IPS-18c (cell line): ENCODE data around the gene LCMT1.
A peak's percentile ranks its signal among the peaks of the same experiment; 100 is the strongest.

Experiments
- H3K4me3 ChIP-seq: 2 replicates; pipeline ENCODE4 v1.7.0; 2013; ENCODE audit warnings: low read depth, mild to moderate bottlenecking, low read length, moderate library complexity; ENCODE audit not compliant: insufficient read depth
- H3K9me3 ChIP-seq: one replicate; pipeline ENCODE4 v1.6.1; 2013; ENCODE audit warnings: mild to moderate bottlenecking, low read length, moderate library complexity; ENCODE audit not compliant: control insufficient read depth, insufficient read depth

LCMT1 gene

GRCh38 chr16:25089351-25089750 is 22.2 kb upstream of the LCMT1 start:
- H3K9me3 ChIP-seq: no peaks in the 10 kb centered on the region
- H3K4me3 ChIP-seq: no peak overlapping the region

GRCh38 chr16:25092441-25092840 is 19.1 kb upstream of the LCMT1 start:
- Histone ChIP-seq H3K9me3 (no peaks in the 10 kb centered on the region), H3K4me3 (no peak overlapping the region)

- no peaks in the 10 kb centered on the region for H3K9me3 ChIP-seq
- no peak overlapping the region for H3K4me3 ChIP-seq
These were observed 18.1 kb upstream of the LCMT1 start for GRCh38 chr16:25093208-25094061.

DNA sequence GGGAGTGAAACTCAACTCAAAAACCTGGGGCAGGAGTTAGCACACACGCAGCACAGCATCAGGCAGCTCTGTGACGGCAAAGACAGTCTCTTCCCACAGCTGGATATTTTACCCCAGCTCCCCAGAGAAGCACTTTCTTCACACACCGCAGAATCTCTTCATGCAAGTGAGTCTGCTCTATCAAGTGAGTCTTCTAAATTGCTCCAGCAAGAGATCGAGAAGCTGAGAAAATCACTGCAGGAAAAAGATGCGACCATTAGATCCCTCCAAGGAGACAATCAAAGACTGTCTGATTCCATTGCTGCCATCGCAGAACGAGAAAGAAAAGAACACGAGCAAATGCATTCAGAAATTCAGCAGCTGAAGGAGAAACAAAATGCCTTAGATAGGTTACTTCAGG is 16.9 kb upstream of the LCMT1 start:
- Histone ChIP-seq H3K9me3 (peaks cover 1% of the 10 kb centered on the region), H3K4me3 (no peak overlapping the region)

- Histone ChIP-seq H3K4me3 (no peak overlapping the region), H3K9me3 (peaks cover 2% of the 10 kb centered on the region)
These were observed 15.9 kb upstream of the LCMT1 start for GRCh38 chr16:25095636-25096035.

DNA sequence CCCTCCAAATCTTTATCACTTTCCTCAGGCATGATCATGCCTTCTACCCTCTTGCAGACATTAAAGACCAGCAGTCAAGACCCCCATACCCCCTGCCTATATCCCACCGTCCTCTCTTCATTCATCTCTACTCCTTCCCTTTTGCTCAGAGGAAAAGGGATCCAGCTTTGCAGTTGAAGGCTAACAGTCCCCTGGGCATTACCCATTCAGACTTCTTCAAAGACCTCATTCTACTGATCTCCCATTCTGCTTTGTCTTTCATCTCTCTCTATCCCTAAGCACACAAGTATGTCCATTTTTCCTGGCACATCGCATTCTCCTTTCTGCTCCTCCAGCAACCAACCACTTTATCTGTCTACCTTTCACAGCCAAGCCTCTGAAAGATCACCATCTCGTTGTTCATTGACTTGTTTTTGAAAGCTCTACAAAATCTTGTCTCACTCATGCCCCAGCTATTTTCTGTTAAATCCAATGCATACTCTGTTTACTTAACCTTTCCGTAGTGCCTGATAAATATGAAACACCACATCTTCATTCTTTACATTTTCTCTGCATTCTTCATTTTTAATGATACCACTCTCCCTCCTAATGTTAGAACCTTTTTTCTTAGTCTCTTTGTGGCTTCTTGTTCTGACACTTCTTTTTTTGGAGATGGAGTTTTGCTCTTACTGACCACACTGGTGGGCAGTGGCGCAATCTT is 14.1 kb upstream of the LCMT1 start:
- Histone ChIP-seq H3K9me3 (peaks cover 2% of the 10 kb centered on the region), H3K4me3 (no peak overlapping the region)

GRCh38 chr16:25100511-25100910 is 11.0 kb upstream of the LCMT1 start:
- H3K4me3 ChIP-seq: no peak overlapping the region
- H3K9me3 ChIP-seq: peaks cover 2% of the 10 kb centered on the region

- Histone ChIP-seq H3K4me3 (peak overlapping the region; percentile 77), H3K9me3 (no peaks in the 10 kb centered on the region)
These were observed 4.7 kb upstream of the LCMT1 start for GRCh38 chr16:25106567-25107465.

- Histone ChIP-seq H3K4me3 (peak overlapping the region; percentile 77; the same call in 1 of the 2 replicates), H3K9me3 (no peaks in the 10 kb centered on the region)
These were observed 4.1 kb upstream of the LCMT1 start for GRCh38 chr16:25107466-25107792.

- H3K9me3 ChIP-seq: no peaks in the 10 kb centered on the region
- no peak overlapping the region for H3K4me3 ChIP-seq
These were observed 3.5 kb upstream of the LCMT1 start for GRCh38 chr16:25108054-25108453.

DNA sequence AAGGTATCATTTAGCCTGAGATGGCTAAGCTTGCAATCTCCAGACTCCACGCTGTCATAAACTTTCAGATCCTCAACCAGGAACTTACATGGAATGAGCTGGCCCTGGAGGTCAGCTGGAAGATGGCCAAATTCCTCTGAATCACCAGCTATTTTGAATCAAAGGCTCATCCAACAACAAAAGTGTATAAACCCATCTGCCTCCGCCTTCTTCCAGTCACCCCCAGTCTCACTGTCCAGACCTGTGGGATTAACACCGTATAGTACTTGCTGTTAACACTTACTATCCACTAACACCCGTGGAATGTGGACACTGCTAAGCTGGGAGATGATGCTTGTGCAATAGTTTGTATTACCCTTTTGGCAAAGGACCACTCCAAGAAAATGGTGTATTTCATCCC is 1.9 kb upstream of the LCMT1 start:
- Histone ChIP-seq H3K9me3 (no peaks in the 10 kb centered on the region), H3K4me3 (0 out of 2 replicates have a peak overlapping the region, but pooled peaks have one; percentile 21)

DNA sequence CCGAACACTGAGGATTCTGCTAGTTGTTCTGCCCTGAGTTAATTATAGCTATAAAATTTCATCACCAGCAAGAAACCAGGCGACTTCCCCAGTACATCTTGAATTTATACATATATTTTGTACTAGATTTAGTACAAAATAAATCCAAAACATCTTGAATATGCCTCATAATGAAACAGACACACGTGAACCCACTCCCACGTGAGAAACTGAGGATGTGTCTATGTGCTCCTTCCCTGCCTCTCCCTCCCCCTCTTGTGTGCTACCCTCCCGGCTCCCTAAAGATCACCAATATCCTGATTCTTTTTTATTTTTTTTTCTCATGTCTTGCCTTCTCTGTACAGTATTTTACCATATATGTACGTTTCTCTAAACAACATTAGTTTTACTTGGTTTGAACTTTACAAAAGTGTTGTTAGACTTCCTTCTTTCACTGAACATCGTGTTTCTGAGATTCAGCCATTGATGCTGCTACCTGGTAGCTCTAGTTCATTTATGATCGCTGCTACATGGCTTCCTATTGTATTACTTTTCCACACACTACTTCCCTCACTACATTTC is 1.1 kb upstream of the LCMT1 start:
- Histone ChIP-seq H3K9me3 (no peaks in the 10 kb centered on the region), H3K4me3 (peak overlapping the region; percentile 79)

GRCh38 chr16:25114121-25114520 is 2.6 kb downstream of the LCMT1 start:
- Histone ChIP-seq H3K4me3 (no peak overlapping the region), H3K9me3 (no peaks in the 10 kb centered on the region)

GRCh38 chr16:25118851-25119578 is 7.5 kb downstream of the LCMT1 start:
- H3K4me3 ChIP-seq: no peak overlapping the region
- H3K9me3 ChIP-seq: no peaks in the 10 kb centered on the region

- no peak overlapping the region for H3K4me3 ChIP-seq
- no peaks in the 10 kb centered on the region for H3K9me3 ChIP-seq
These were observed 10.5 kb downstream of the LCMT1 start for GRCh38 chr16:25121824-25122600.

- Histone ChIP-seq H3K9me3 (no peaks in the 10 kb centered on the region), H3K4me3 (no peak overlapping the region)
These were observed 13.0 kb downstream of the LCMT1 start for GRCh38 chr16:25124503-25124902.
